22Rv1 (cell line): ENCODE measurements around the gene NEURL1.

ENCODE experiments used
- H3K27ac ChIP-seq: fragments of 450-650 bp; 2 replicates; pipeline ENCODE4 v1.5.1; 2017
- ZFX ChIP-seq: fragments of 450-650 bp; IDR thresholded peaks from 2 replicates; pipeline ENCODE4 v1.6.1; 2017; ENCODE audit warnings: antibody characterized with exemption, borderline replicate concordance
- TF ChIP-seq, protein P1 (sequence below): fragments of 450-650 bp; IDR thresholded peaks from 2 replicates; pipeline ENCODE4 v1.5.1; 2017; ENCODE audit warnings: mild to moderate bottlenecking

Gene NEURL1

DNA sequence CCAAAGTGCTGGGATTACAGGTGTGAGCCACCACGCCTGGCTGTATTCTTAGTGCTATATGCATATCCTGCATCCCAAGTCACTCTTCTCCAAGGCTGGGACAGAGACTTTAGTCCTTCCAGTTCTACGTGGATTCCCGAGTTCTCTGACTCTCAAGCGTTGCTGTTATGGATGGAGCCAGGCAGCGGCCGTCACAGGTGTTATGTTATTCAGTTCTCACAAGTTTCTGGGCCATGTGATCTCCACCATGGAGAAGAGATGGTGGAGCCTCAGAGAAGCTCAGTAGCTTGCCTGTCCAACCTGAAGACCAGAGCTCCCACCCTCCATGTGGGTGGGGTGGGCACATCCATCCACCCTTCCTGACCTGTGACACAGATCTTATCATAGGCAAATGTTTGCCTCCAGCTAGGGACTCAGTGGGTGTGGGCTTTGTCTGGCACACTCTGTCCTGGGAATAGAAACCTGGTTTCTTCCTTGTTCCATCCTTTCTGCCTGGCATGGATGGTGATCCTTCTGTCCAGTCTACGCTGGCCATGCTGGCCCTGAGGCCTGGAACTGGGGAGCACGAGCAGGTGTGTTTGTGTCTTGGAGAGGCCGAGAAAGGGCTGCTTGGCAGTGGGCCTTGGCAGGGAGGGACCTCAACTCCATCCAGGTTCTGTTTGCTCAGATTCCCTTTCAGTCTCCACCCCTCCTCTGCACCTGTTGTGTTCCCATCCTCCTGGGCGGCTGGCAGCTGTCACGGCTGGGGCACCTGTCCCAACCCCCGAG, 55.3 kb downstream of the NEURL1 start:
- peak overlapping the region; percentile 87 for H3K27ac ChIP-seq
- TF ChIP-seq, protein P1, sequence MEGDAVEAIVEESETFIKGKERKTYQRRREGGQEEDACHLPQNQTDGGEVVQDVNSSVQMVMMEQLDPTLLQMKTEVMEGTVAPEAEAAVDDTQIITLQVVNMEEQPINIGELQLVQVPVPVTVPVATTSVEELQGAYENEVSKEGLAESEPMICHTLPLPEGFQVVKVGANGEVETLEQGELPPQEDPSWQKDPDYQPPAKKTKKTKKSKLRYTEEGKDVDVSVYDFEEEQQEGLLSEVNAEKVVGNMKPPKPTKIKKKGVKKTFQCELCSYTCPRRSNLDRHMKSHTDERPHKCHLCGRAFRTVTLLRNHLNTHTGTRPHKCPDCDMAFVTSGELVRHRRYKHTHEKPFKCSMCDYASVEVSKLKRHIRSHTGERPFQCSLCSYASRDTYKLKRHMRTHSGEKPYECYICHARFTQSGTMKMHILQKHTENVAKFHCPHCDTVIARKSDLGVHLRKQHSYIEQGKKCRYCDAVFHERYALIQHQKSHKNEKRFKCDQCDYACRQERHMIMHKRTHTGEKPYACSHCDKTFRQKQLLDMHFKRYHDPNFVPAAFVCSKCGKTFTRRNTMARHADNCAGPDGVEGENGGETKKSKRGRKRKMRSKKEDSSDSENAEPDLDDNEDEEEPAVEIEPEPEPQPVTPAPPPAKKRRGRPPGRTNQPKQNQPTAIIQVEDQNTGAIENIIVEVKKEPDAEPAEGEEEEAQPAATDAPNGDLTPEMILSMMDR: no peak
- no peak for TF ChIP-seq ZFX

DNA sequence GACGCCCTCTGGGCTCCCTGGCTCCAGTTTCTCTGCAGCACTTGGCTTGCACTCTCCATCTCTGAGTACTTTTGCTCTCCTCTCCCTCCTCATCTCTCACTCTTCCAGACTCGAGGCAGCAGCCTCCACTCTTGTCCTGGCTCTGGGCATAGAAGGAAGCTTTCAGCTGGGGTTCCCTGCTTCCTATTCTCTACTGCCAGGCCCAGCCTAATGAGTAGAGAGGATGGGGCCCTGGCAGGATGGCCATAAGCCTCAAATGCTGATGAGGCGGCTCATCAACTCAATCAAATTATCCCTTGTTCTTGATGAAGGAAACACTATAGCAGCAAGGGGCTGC, 55.8 kb downstream of the NEURL1 start:
- H3K27ac ChIP-seq: peak overlapping the region; percentile 87
- TF ChIP-seq, protein P1: no peak
- no peak for TF ChIP-seq ZFX

DNA sequence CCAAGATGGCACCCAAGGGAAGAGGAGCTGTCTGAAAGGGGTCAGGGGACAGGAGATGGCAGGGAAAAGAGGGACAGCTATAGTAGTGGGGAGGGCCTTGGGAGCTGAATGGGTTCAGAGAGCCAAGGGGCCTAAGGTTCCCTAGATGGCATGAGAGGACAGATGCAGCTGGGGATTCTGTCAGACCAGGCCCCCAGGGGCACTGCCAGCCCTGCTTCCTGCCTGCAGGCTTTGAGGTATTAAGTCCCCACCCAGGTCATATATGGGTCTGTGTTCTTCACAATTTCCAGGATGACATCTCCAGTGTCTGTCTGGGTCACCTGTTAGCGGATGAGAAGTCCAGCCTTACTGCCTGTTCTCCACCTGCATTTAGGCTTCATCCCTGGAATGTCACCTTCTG, 56.7 kb downstream of the NEURL1 start:
- TF ChIP-seq ZFX: no peak
- TF ChIP-seq, protein P1: no peak
- peak overlapping the region; percentile 87 for H3K27ac ChIP-seq

DNA sequence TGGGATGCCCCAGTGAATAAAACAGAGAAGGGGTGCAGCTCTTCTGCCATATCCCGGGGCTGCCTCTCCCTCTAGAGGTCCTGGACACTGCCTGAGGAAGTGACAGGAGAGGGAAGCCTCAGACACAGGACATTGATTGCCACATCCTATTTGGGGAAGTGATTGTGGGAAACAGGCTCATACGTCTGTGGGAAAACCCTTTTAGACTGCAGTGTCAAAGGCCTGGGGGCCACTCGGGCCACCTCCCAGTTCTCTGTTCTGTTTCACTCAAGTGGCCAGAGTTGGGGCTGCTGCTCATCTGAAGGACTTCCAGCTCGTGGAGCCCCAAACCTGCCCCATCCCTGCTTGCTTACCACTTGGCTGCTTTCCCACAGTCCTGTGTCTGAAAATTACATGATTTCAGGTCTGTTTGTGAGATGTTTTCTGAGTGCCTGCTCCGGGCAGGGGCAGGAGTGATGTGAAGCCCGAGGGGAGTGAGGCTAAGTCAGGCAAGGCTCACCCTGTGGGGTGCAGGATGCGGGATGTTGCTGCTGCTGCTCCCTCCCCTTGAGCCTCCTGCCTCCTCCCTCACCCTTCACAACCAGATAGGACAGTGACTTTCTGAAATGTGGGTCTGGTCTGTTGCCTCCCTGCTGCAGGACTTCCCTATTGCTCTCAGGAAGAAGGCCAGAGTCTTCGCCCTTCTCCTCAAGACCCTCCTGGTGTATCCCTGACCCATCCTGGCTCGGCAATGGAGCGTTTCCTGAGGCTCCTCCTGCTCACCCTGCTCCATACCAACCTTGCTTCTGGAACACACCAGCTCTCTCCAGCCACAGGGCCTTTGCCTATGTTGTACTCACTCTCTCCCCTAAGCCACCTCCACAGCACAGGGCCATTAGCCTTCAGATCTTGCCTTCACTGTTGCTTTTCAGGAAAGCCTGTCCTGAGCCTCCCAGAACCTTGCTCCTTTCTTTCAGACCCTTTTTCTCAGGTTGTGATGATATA, 58.4 kb downstream of the NEURL1 start:
- TF ChIP-seq, protein P1: no peak
- no peak for TF ChIP-seq ZFX
- peak overlapping the region; percentile 27; the same call in 1 of the 2 replicates for H3K27ac ChIP-seq

DNA sequence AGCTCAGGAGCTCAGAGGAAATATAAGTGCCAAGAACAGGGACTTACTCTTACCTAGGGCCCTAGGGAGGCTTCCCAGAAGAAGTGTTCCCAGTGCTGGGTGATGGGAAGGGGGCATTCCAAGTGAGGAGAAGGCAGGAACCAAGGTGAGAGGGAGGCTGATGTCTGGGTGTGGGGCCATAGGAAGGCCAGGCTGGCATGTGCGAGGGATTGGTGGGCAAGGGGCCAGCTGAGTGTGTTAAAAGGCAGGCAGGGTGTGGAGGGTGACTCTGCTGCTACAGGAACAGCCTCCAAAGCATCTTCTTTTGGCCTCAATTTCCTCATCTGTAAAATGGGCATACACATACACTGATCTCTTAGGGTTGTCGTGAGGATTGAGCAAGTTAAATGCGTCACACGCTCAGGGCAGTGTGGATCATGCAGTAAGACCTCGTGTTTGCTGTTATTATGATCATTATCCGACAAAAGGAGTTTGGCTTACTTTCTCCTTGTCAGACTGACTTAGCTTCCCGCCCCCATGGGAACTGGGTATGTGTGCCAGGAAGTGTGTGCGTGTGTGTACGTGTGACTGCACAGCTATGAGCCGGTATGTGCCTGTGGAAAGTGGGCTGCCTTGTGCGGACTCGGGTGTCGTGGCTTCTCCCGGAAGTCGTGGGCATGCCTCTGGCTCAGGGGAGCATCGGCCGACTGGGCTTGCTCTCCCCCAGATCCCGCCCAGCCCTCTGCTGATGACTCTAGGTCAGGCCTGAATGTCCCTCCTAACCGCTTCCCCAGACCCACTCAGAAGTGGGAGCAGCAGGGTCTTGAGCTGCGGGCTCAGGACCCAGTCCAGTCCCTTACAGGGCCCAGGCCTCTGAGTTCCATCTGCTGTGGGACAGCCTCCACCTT, 59.6 kb downstream of the NEURL1 start:
- peak overlapping the region; percentile 27; the same call in 1 of the 2 replicates for H3K27ac ChIP-seq
- no peak for TF ChIP-seq ZFX
- TF ChIP-seq, protein P1: no peak

DNA sequence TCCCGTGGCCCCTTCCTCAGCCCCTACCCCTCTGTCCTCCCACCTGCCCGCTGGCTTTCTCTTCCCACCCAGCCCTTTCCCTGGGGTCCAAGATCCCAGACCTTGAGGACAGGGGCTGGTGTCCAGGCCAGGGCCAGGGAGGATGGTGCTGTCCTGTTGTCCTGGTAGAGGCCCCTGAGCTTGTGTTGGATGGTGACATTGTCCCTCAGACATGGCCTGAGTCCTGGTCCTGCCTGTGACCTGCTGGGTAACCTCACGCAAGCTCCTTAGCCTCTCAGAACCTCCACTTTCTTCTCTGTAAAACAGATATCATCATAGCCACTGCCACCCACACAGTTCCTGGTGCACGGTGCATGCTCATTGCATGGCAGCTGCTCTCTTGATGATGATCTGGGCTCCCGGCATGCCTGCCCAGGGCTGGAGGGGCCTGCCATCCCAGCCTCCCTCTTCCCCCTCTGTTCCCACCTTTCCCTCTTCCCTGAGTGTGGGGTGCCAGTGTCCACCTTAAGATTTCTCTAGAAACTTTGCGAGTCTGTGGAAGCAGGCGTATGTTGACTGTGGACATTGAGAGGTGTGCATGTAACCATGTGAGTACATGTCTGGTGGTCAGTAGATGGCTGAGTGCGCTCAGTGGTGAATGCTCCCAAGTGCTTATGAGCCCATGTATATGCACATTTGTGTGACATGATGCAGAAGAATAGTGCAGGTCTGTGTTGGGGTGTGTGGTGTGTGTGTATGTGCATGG, 60.4 kb downstream of the NEURL1 start:
- H3K27ac ChIP-seq: peak overlapping the region; percentile 60
- TF ChIP-seq, protein P1: no peak
- no peak for TF ChIP-seq ZFX
